HL-60 (cell line): Measurements from ENCODE around the gene MYL7.

Experiments used
- DNase-seq, 2 experiments: peaks; one replicate each; pipeline ENCODE4 v3.0.0-alpha.2; 2010 to 2020; ENCODE audit warnings: low read depth in 1 of 2, low spot score in 1 of 2
- H3K27ac ChIP-seq: fragments of 250-450 bp; sonication (Bioruptor Pico); replicated peaks from 2 replicates; pipeline ENCODE4 v1.5.1; 2020; ENCODE audit warnings: mild to moderate bottlenecking, moderate library complexity
- H3K27me3 ChIP-seq: fragments of 250-450 bp; sonication (Bioruptor Pico); 2 replicates; pipeline ENCODE4 v1.5.1; 2021; ENCODE audit warnings: mild to moderate bottlenecking, moderate library complexity; ENCODE audit not compliant: insufficient read depth, poor library complexity, severe bottlenecking
- H3K4me3 ChIP-seq: replicated peaks from 2 replicates; pipeline ENCODE4 v1.5.1; 2011; ENCODE audit warnings: mild to moderate bottlenecking, control low read depth, low read length; ENCODE audit not compliant: insufficient read depth
- GABPA ChIP-seq: IDR thresholded peaks from 2 replicates; pipeline ENCODE4 v1.6.1; 2012; ENCODE audit warnings: low read depth
- POLR2AphosphoS5 ChIP-seq: IDR thresholded peaks from 2 replicates; pipeline ENCODE4 v1.6.1; 2012; ENCODE audit warnings: low read depth
- SPI1 ChIP-seq: IDR thresholded peaks from 2 replicates; pipeline ENCODE4 v1.6.1; 2012; ENCODE audit warnings: low read depth, mild to moderate bottlenecking, borderline replicate concordance
- TF ChIP-seq, protein P1 (sequence below): IDR thresholded peaks from one replicate; pipeline ENCODE4 v1.5.1; 2011; ENCODE audit warnings: low read length, control low read depth, inconsistent platforms; ENCODE audit not compliant: insufficient read depth
- TF ChIP-seq, protein P2 (sequence below): IDR thresholded peaks from 2 replicates; pipeline ENCODE4 v1.6.1; 2012; ENCODE audit warnings: low read depth; ENCODE audit not compliant: insufficient replicate concordance

MYL7 gene

DNA sequence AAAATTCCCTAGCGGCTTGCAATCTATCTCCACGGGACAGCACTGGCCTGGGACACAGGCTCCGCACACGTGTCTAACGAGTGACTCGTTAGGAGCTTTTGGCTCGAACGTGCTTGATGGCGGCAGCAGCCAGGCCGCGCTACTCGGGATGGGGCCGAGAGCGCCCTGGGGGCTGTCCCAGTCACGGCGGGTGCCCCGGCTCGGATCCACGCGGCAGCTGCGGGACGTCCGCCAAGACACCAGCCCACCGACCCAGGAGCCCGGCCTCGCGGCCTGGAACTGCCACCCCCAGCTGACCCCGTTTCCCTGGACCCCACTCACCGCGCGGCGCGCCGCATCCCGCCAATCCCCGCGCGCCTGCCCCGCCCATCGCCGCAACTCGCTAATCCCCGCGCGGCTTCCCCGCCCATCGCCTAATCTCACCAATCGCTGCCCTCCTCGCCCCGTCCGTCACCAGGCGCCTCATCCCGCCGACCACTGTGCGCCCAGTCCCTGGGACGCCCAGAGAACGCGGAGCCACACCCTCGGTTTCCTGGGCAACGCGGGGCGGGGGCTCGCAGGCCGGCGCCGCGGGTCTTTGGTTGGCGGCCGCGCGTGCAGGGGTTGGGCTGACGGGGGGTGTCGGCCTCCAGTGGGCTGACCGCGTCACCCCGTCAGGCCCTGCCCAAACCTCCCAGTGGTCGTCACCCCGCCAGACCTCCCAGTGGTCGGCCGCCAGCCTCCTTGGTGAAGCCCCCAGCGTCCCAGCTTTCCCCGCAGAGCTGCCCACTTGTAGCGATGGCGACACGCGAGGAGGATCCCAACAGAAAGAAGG is 17.7 kb downstream of the MYL7 start, which contains the start of gene POLD2:
Gene POLD2 (minus strand): TSS at position 359 of the 814 bp plus-strand sequence. CDS start 1,495 bp downstream, outside the sequence.
- H3K4me3 ChIP-seq: peak within 1 kb of the TSS; percentile 89
- TF ChIP-seq GABPA: no peak
- TF ChIP-seq, protein P1, sequence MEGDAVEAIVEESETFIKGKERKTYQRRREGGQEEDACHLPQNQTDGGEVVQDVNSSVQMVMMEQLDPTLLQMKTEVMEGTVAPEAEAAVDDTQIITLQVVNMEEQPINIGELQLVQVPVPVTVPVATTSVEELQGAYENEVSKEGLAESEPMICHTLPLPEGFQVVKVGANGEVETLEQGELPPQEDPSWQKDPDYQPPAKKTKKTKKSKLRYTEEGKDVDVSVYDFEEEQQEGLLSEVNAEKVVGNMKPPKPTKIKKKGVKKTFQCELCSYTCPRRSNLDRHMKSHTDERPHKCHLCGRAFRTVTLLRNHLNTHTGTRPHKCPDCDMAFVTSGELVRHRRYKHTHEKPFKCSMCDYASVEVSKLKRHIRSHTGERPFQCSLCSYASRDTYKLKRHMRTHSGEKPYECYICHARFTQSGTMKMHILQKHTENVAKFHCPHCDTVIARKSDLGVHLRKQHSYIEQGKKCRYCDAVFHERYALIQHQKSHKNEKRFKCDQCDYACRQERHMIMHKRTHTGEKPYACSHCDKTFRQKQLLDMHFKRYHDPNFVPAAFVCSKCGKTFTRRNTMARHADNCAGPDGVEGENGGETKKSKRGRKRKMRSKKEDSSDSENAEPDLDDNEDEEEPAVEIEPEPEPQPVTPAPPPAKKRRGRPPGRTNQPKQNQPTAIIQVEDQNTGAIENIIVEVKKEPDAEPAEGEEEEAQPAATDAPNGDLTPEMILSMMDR: no peak
- no peak for TF ChIP-seq SPI1
- peak; percentile 34 for TF ChIP-seq POLR2AphosphoS5
- TF ChIP-seq, protein P2, sequence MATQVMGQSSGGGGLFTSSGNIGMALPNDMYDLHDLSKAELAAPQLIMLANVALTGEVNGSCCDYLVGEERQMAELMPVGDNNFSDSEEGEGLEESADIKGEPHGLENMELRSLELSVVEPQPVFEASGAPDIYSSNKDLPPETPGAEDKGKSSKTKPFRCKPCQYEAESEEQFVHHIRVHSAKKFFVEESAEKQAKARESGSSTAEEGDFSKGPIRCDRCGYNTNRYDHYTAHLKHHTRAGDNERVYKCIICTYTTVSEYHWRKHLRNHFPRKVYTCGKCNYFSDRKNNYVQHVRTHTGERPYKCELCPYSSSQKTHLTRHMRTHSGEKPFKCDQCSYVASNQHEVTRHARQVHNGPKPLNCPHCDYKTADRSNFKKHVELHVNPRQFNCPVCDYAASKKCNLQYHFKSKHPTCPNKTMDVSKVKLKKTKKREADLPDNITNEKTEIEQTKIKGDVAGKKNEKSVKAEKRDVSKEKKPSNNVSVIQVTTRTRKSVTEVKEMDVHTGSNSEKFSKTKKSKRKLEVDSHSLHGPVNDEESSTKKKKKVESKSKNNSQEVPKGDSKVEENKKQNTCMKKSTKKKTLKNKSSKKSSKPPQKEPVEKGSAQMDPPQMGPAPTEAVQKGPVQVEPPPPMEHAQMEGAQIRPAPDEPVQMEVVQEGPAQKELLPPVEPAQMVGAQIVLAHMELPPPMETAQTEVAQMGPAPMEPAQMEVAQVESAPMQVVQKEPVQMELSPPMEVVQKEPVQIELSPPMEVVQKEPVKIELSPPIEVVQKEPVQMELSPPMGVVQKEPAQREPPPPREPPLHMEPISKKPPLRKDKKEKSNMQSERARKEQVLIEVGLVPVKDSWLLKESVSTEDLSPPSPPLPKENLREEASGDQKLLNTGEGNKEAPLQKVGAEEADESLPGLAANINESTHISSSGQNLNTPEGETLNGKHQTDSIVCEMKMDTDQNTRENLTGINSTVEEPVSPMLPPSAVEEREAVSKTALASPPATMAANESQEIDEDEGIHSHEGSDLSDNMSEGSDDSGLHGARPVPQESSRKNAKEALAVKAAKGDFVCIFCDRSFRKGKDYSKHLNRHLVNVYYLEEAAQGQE: peak; percentile 40
- no peaks in the 10 kb centered on the region for H3K27me3 ChIP-seq
- peak within 1 kb of the TSS; percentile 80 for H3K27ac ChIP-seq
- peak; percentile 88 to 98 for DNase-seq

DNA sequence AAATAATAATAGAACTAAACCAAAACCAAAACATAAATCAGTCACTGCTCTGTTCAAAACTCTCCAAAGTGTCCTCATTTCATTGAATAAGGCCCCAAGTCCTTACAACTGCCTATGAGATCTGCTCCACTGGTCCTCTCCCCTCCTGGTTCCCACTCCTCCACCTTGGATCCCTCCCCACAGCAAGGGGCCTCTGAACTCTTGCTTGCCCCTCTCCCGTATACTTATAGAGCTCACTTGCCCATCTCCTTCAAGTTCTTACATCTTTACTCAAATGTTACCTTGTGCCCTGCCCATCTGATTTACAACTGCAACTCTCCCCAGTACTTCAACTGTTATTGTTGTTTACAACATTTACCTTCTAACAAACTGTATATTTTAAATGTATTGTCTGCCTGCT is 18.6 kb downstream of the MYL7 start:
- H3K4me3 ChIP-seq: peak overlapping the region; percentile 89
- TF ChIP-seq SPI1 (no peak), POLR2AphosphoS5 (no peak; the same call in 1 of the 2 replicates), GABPA (no peak)
- TF ChIP-seq, protein P2: no peak
- TF ChIP-seq, protein P1: no peak
- H3K27ac ChIP-seq: peak overlapping the region; percentile 80
- no peak for DNase-seq
- H3K27me3 ChIP-seq: no peaks in the 10 kb centered on the region

DNA sequence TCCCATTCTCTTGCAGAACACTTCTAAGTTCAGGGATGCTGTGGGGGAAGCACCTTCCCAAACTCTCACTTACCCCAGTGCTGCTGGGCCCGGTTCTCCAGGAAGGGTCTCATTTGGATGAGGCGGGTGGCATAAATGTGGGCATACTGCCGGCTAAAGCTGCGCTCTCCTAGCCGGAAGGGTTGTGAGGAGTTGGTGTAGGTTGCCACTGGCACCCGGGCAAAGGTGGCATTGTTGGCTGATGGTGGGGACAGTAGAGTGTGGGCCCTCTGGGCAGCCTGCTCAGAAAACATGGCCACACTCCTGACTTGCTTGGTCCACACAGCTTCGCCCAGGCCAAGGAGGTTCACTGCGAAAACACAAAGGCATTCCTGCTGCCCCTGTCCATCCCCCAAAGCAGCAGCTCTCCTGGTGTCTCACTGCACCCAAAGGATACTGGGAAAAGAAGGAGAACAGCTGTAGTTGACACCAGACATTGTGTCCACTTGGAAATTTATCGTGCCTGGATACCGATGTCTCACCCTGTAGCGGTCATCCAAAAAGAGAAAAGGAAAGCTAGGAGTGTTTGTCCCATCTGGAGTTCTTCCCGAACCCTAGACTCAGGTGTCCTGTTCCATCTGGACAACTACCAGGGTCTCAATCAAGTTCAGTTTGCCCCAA is 19.2 kb downstream of the MYL7 start:
- Histone ChIP-seq H3K4me3 (no peak overlapping the region; the same call in 1 of the 2 replicates), H3K27me3 (no peaks in the 10 kb centered on the region), H3K27ac (no peak overlapping the region)
- DNase-seq: no peak
- TF ChIP-seq POLR2AphosphoS5 (no peak), SPI1 (no peak), GABPA (no peak)
- TF ChIP-seq, protein P2: no peak
- TF ChIP-seq, protein P1: no peak
